Measurements from ENCODE around the gene CELF1.

DNA sequence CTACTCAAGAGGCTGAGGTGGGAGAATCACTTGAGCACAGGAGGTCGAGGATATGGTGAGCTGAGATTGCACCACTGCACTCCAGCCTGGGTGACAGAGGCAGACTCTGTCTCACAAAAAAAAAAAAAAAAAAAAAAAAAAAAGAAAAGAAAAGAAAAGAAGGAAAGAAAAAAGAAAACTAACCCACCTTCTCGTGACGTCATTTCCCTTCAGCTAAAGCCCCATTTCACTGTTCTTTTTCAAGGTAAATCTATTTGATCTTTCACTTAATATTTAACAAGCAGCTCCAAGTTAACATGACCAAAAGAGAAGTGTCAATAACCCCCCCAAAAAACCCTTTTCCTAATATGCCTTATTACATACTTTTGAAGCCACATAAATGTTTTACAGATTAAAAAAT lies 109.1 kb downstream of the CELF1 start:
- TF ChIP-seq, protein P1, sequence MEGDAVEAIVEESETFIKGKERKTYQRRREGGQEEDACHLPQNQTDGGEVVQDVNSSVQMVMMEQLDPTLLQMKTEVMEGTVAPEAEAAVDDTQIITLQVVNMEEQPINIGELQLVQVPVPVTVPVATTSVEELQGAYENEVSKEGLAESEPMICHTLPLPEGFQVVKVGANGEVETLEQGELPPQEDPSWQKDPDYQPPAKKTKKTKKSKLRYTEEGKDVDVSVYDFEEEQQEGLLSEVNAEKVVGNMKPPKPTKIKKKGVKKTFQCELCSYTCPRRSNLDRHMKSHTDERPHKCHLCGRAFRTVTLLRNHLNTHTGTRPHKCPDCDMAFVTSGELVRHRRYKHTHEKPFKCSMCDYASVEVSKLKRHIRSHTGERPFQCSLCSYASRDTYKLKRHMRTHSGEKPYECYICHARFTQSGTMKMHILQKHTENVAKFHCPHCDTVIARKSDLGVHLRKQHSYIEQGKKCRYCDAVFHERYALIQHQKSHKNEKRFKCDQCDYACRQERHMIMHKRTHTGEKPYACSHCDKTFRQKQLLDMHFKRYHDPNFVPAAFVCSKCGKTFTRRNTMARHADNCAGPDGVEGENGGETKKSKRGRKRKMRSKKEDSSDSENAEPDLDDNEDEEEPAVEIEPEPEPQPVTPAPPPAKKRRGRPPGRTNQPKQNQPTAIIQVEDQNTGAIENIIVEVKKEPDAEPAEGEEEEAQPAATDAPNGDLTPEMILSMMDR (IDR thresholded peaks at IDR 0.05) = no peak
- TF ChIP-seq POLR2A (IDR thresholded peaks at IDR 0.05) = no peak
